Small intestine (tissue), 4 donors: ENCODE measurements around the gene ULBP1. TPM values are rescaled to one million over a fixed set of nuclear protein-coding genes. Genes with fewer than 3 reads are reported as not detected.

Source experiments
- polyA plus RNA-seq, 4 donors: library from polyadenylated mRNA; stranded (reverse) in 3 of 4; unstranded in 1 of 4; fragments of 200-250 nt in 3 of 4; fragments of 120-200 nt in 1 of 4; gene quantifications; one replicate each; pipeline versions ENCODE4 v1.2.1 to v1.2.3, GENCODE V29; 2013
- donor health status: healthy with polysubstance abuse.
- donor health status: Bipolar disorder and iron deficiency.
- donor health status: healthy.

The ULBP1 gene
- polyA plus RNA-seq, 4 donors: 0.36 TPM; not detected in 3

Other genes starting within 250 kb of the ULBP1 start
- gene LATS1, start 245.8 kb upstream of the ULBP1 start, polyA plus RNA-seq: 10 to 100 TPM in 1 of 4 donors, 1 to 10 TPM in 3; 4.1 to 23.0 (median 7.3) TPM
- gene NUP43, start 217.4 kb upstream of the ULBP1 start, polyA plus RNA-seq: 10 to 100 TPM in 2 of 4 donors, 1 to 10 TPM in 2; 2.7 to 28.9 (median 7.9) TPM
- gene PCMT1, start 214.2 kb upstream of the ULBP1 start, polyA plus RNA-seq: 10 to 100 TPM; 38.9 to 75.7 (median 55.0) TPM
- 10 to 100 TPM in 2 of 4 donors, 1 to 10 TPM in 1, not detected in 1; 2.2 to 32.1 (median 19.7) TPM for gene LRP11, start 99.6 kb upstream of the ULBP1 start, polyA plus RNA-seq
- gene RAET1E, start 65.8 kb upstream of the ULBP1 start, polyA plus RNA-seq: under 1 TPM in 1 of 4 donors, not detected in 3; 0.13 TPM
- under 1 TPM in 2 of 4 donors, not detected in 2; 0.15 to 0.27 TPM for gene RAET1G, start 40.8 kb upstream of the ULBP1 start, polyA plus RNA-seq
- under 1 TPM in 2 of 4 donors, not detected in 2; 0.10 to 0.30 TPM for gene ULBP2, start 21.9 kb upstream of the ULBP1 start, polyA plus RNA-seq
- gene RAET1L, start 61.6 kb downstream of the ULBP1 start, polyA plus RNA-seq: not detected
- gene ULBP3, start 105.2 kb downstream of the ULBP1 start, polyA plus RNA-seq: 1 to 10 TPM in 2 of 4 donors, not detected in 2; 1.4 to 2.2 TPM
- gene PPP1R14C, start 179.1 kb downstream of the ULBP1 start, polyA plus RNA-seq: 10 to 100 TPM in 3 of 4 donors, 1 to 10 TPM in 1; 2.4 to 14.3 (median 11.5) TPM